Measurements from ENCODE around the gene DVL2.

DVL2 gene

DNA sequence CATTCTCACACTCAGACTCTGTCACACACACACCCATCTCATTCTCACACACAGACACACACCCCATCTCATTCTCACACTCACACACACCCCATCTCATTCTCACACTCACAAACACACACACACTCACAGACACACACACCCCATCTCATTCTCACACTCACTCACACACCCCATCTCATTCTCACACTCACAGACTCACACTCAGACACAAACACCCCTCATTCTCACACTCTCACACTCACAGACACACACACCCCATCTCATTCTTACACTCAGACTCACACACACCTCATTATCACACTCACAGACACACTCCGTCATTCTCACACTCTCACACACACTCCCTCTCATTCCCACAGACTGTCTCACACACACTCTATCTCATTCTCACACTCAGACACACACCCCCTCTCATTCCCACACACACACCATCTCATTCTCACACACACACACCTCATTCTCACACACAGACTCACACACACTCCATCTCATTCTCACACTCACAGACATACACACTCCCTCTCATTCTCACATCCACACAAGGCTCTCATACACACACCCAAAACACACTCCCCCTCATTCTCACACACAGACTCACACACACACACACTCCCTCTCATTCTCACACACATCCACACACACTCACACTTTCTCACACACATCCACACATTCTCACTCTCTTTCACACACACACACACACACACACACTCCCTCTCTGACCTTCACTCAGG lies 58.0 kb downstream of the DVL2 start:
- in situ Hi-C loops (cut with MboI; ENCODE audit: low sequenced_read_pairs): no loop called here
